HG03139 (cell line): Measurements from ENCODE around the gene SPON1.
"Not testable (repeated sequence)": the region's sequence is repeated elsewhere in the genome, so short reads cannot be mapped to it uniquely, and the experiment has no call there.

ENCODE experiments used
- ATAC-seq: cut with Tn5 transposase; IDR thresholded peaks from one replicate; pipeline ENCODE4 v1.9.1; 2021; ENCODE audit not compliant: unreplicated experiment

SPON1 gene

DNA sequence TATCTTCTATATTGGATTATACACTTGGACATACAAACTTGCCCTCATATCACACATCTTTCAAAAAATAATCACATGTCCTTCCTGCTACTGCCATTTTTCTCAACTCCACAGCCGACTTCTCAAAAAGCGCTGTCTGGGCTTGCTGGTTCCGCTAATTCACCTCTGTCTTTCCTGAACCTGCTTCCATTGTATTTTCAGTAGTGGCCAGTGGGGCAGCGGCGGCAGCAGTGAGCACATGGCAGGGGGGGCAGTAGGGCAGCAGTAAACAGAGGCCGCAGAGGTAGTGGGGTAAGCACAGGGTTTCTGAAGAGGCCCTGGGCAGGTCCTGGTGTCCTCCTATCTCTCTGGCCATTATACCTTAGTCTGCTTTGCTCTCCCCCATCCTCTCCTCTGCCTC is 270.1 kb downstream of the SPON1 start:
- ATAC-seq = no peak

DNA sequence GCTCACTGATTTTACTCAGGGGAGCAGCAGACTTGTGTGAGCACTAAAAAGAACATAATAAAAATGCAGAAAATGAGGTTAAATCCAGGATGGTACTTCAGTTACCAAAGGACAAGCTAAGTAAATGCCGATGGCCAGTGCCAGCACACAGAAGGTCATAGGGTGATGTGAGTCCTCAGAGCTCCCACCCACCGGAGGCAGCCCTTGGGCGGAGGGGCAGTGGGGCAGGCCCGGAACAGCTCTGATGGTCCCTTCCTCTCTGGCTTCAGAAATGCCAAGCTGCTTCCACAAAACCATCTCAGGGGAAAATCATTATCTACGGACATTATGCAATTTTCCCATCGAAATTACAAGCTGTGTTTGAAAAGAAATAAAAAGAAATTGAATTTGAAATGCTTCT is 271.9 kb downstream of the SPON1 start:
- no peak for ATAC-seq

DNA sequence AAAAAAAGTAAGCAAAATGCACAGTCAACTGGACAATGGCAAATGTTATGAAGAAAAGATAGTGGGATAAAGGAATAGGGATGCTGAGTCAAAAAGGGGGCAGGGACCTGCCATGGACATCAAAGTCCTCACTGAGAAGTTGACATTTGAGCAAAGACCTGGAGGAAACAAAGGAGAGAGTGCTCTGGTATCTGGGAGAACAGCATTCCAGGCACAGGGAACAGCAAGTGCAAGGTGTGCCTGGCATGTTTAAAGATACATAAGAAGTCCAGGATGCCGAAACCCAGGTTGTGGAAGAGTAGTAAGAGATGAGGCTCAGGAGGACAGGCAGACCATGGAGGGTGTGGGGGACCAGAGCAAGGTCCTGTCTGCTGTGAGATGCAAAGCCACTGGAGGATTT is 273.2 kb downstream of the SPON1 start:
- ATAC-seq = no peak

DNA sequence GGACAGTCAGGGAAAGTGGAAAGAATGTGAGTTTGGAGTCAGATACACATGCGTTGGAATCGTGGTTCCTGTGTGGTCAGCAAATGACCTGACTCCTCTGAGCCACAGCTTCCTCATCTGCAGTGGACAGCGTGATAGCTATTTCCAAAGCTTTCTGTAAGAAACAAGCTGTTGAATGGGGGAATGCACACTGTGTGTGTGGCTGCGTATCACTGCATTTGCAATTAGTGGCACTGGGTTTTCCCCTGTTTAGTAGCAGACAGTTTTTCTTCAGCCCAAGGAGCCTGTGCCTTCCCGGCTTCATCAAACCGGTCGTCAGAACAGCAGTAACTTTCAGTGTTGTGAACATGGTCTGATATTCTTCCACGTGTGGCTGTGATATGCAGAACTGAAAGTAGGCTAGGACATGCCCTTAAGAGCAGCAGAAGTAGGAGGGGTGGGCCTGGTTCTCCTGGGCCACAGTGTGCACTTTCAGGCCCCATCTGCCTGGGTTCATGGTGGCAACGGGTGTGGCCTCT is 275.0 kb downstream of the SPON1 start:
- ATAC-seq = peak; percentile 98

DNA sequence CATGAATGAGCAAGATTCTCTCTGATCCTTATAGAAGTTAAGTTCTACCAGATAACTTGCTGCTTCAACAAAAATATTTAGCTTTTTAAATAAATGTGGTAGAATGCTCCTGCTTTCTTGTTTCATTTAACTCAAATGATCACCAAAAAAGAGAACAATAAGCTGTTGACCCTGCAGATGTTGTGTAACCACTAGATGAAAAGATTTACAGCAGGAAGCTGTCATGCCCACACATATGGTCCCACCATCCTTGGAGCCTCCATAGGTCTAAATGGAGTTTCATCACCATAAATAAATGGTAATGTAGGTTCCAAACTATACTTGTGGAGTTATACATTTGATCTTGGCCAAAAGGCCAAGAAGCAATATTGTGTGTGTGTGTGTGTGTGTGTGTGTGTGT is 277.7 kb downstream of the SPON1 start:
- ATAC-seq = no peak

DNA sequence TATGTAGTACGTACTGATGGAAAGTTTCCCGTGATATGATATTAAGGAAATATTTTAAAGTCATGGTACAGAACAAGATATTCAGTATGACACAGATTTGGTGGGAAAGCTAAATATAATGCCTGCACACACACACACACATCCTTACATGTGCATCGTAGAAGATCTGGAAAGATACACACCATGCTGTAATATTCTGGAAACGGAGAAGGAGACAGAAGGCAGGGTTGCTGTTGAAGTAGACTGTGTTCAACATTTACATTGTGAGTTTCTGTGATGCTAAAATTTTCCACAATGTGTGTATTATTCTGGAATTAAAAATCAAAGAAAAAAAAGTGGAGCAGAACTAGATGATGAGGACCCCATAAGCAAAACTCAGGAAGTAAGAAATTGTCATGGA is 278.4 kb downstream of the SPON1 start:
- no peak for ATAC-seq

DNA sequence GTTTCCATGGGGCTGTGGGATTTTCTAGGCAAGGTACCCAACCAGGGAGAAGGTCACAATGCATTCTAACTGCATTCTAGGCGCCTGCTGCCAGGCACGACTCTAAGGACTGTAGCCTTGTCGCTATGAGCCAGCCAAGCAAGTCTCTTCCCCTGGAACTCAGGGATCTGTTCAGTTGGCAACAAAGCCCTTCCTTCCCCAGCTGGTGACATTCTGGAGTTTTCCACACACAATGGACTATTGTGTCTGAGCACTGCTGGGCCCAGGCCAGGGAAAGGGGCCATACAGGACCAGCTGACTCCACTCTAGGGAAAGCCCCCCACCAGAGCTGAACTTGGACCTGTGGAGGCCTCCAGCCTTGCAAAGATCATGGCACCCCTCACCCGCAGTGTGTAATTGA is 279.7 kb downstream of the SPON1 start:
- no peak for ATAC-seq

DNA sequence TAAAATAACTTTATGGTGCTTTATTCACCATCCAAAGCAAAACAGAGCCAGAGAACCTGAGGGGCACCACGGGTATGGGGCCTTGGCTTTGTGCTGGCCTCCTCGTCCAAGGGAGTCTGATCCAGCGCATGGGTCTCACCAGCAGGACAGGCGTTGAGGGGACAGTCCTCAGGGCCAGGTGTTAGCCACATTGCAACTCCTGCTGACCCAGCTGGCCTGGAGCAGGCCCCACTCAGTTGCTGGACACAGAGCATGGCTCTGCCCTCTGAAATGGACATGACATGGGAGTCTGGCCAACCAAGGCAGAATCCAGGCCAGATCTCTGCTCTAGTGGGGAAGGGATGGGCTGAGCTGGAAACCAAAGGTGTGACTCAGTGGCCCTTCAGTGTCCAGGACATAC is 280.2 kb downstream of the SPON1 start:
- no peak for ATAC-seq

DNA sequence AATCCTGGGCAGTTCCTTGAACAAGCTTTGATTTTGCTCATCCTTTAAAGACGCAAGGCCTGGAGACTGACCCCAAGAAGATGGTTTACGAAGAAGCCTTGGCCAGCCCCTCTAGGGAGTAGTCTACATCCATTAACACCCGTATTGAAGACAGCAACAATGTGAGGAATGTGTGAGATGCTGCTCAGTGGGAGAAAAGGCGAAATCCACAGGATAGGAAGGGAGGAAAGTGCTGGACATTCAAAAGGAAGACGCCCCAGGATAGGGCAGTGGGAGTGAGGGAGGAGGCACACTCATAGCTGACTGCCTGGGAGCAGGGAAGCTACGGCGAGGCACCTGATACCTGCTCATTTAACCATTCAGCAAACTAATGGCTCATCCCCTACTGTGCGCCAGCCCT is 282.4 kb downstream of the SPON1 start:
- no peak for ATAC-seq

DNA sequence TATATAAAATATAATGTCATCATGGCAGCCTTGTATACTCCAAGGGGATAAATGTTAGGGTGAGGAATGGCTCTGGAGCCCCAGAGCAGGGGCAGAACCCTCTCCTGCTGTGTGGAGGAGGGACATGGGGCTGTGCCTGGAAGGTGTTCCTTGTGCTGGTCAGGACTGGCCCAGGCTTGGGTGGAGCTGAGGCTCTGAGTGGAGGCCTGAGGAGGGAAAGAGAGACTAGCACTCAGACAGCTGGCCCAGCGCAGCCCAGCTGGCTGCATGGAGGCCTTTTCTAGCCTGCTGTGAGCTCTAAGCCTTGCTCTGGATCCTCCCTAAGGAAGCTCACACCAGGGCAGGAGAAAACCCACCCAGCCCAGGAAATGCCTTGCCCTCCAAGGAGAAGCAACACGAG is 282.9 kb downstream of the SPON1 start:
- no peak for ATAC-seq

DNA sequence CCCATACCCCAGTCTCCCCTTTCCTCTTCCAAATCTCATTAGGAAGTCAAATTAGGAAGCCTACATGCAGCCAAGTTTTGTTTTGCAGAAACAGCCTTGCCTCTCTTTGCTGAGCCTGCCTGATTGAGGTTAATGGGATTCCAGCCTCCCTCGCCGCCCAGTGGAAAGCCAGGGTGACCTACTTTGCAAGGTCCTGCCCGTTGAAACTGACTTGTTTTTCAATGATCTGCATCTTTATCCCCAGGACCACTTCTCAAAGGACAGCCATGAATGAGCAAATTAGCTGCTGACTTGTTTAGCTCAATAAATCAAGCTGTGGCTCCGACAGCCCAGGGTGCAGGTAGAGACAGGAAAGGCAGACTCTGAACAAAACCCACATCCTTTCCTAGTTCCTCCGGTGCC is 286.1 kb downstream of the SPON1 start:
- no peak for ATAC-seq

DNA sequence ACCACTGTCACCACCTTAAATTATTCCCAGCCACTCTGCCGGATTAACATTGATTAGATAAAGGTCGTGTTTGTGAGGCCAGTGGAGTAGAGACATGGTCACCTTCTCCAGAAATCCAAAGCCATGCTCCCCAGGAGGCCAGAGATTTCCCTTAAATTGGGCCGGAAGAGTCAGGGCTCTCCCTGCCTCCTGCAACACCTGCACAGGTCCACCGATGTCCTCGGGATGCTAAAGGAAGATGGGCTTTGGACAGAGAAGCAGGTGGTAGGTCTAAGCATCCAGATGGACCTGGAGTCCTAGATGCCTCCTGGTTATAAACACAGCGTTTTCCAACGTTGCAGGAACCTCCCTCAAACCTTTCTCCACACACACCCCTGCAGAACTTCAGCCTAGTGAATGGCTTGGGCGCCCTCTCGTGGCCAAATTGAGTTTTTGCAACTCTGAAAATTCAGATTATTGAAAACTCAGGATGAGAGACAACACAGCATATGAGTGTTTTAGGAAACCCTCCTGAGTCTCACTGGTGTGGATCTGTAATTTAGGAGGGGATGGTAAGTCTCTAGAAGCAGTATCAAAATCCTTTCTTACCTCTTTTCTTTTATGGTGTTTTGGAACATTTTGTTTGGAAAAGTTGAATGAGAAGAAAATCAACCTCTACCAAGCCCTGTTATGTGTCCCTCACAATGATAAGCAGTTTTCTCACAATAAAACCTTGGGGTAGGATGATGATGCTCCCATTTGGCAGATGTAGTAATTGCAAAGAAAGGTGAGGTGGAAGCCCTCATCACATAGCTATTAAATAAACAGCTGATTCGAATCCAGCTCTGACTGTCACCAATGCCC is 286.8 kb downstream of the SPON1 start:
- no peak for ATAC-seq

DNA sequence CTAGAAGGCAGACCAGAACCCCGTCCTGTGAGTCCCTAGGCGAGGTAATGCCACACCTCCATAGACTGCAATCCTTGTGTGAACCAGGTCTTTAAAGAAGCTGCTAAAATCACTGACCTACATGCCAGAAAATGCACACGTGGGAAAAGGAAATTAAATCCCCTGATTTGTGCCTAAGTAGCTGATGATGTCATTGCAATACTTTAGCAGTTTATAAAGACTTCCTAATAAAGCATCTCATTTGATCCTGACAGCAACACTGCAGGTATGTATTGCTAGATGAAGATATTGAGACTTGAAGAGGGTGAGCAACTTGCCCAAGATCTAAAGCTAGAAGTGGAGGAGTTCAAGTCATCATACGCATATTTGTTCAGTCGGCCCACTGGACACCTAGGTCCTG is 289.2 kb downstream of the SPON1 start:
- no peak for ATAC-seq

DNA sequence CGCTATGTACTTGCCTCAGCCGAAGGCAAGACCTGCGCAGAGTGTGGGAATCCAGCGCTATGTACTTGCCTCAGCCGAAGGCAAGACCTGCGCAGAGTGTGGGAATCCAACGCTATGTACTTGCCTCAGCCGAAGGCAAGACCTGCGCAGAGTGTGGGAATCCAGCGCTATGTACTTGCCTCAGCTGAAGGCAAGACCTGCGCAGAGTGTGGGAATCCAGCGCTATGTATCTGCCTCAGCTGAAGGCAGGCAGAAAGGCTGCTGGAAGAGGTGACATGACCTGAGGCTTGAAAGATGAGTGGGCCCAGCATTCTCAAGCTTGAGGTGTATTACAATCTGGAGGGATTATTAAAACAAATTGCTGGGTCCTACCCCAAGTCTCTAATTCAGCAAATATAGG is 290.0 kb downstream of the SPON1 start:
- not testable (repeated sequence) for ATAC-seq

DNA sequence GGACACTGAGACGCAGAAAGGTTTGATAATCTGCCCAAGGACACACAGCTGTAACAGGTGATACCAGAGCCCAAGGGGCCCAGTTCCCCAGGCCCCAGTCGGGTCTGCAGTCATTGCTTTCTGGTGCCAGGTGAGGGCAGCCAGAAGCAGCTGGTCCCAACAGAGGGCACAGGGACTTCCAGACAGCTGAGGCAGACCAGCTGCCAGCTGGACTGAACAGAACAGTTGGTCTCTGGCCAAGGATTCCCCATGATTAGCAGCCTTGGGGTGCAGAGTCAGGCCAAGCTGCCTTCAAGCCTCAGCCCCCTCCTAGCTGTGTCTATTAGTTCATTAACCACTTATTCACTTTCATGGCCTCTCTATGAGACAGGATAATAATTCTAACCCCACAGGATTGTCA is 290.9 kb downstream of the SPON1 start:
- ATAC-seq = no peak

DNA sequence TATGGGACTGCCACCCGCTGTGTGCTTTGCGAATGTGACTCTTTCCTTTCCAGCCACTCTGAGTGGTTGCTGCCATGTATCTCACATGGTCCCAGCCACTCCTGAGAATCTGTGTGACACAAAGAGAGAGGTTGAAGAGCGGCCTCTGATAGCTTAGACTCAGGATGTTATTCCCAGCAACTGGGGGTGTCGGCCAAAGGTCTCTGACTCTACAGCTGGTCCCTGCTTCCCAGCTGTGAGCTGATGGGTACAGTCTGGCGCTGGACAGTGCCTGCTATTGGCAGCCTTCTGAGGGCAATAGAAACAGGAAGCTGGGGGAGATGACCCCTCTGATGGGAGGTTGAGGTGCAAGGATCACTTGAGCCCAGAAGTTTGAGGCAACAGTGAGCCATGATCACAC is 291.3 kb downstream of the SPON1 start:
- no peak for ATAC-seq

DNA sequence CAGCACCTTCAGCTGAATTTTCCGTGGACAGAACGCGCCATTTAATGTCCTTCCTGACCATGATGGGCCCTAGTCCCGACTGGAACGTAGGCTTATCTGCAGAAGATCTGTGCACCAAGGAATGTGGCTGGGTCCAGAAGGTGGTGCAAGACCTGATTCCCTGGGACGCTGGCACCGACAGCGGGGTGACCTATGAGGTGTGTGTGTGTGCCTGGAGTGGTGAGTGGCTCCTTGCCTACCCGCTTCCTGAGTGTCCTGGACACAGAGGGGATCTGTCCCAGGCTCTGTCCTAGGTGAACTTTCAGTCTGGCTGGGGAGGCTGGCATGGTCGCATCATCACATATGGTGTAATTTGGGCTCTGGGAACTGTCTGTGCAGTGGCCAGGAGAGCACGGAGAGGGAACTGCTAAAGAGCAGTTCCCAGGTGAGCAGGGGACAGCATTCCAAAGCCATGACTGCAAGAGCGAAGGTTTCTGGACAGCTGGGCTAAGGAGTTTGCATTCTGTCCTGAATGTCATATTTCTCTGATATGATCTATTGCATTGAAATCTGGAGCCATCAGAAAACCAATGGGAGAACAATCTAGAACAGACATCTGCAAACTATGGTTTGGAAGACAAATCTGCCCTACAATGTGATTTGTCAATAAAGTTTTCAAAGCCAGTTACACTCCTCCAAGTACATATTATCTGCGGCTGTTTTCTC is 292.2 kb downstream of the SPON1 start:
- no peak for ATAC-seq

DNA sequence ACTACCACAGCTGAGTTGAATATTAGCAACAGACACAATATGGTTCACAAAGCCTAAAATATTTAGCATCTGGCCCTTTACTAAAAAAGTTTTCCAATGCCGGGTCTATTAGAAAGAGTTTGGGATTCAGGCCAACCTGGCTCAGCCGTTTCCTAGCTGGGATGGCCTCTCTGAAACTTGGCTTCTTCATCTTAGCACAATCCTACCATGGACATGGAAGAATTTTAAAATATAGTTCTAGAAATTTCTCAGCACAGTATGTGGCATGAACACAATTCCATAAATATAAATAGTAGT is 292.7 kb downstream of the SPON1 start:
- no peak for ATAC-seq

DNA sequence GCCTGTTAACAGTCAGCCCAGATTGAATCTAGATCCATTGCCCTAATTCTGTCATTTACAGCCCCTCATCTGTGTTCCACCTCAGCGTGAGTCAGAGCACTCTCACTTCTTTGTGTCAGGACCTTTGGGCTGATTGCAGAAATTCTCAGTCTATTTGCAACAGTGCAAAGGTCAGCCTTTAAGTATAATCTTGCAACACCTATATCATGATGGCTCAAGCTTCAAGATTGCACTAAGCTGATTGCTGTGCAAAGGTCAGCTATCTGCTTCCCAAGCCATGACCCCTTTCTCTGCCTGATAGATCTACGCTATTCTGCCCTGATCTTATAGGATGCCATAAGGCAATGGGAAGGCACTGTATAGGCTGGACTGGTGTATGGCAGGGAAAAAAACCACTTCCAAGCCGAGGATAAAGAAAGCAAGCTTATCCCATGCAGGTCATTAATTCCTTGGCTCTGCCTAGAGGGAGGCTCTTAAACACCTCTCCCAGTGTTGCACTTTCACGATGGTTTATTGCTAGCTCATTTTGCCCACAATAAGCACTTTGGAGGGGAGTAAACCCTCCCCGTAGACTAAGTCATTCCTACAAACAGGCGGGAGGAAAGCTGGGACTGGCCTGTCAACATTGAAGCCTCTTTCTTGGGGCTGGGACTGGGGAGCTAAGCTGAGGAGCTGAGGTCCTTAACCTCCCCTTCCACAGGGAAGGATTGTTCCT is 295.9 kb downstream of the SPON1 start:
- ATAC-seq = no peak

DNA sequence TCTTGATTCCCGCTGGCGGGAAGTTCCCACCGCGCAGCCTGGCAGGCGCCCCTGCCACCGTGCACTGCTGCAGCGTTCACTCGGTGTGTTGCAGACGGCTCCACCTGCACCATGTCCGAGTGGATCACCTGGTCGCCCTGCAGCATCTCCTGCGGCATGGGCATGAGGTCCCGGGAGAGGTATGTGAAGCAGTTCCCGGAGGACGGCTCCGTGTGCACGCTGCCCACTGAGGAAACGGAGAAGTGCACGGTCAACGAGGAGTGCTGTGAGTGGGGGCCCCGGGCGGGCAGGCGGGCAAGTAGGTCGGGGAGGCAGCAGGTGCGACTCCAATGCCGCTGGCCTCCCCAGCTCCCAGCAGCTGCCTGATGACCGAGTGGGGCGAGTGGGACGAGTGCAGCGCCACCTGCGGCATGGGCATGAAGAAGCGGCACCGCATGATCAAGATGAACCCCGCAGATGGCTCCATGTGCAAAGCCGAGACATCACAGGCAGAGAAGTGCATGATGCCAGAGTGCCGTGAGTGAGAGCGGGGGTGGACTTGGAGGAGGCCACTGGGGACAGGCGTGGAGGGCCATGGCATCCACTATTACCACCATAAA is 296.8 kb downstream of the SPON1 start:
- ATAC-seq = no peak

DNA sequence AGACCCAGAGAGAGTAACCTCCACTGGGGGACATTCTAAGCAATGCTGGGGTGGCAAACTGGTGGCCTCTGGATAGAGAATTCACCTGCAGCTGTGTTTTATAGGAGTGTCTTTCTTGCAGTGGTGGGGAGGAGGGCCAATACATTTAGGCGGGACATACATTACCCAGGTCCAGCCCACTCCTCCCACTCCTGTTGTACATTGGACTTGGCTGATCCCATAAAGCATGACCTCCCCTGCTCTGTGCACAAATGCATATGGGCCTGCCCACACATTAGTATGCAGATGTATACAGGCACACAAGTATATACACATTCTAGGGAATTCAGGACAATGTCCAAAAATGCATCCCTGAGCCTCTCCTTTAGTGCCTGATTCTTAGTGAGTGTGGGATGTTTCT is 297.4 kb downstream of the SPON1 start:
- no peak for ATAC-seq

DNA sequence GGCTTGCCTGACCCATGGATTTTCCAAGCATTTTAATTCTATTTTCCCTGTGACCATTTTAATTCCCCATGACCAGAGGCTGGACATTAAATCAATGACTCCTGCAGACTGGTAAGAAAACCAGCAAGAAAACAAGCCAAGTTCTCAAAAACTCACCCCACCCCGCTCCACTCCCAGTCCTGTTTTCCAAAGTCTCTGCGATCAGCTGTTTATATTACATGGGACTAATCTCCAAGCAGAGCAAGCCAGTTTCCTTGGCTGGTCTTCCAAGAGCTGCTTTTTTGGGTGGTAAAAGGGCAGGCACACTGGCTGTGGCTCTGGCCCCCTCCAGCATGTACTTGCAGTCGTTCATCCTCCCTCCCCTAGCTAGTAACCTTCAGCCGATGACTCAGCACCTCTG is 298.5 kb downstream of the SPON1 start:
- no peak for ATAC-seq
